HepG2 (cell line): ENCODE data around the gene FANCM. TPM values are rescaled to one million over a fixed set of nuclear protein-coding genes. Genes with fewer than 3 reads are reported as not detected.

Experiments
- FOSL2 ChIP-seq: sonication (generic); formaldehyde crosslinking; IDR thresholded peaks from 2 replicates; pipeline ENCODE4 v1.4.0; 2020; ENCODE audit warnings: missing genetic modification reagents
- HNRNPUL1 ChIP-seq: fragments of 200-400 bp; formaldehyde crosslinking; IDR thresholded peaks from 2 replicates; pipeline ENCODE4 v1.6.1; 2017; ENCODE audit warnings: low read depth, mild to moderate bottlenecking, low read length, moderate library complexity
- MAF1 ChIP-seq: sonication (generic); formaldehyde crosslinking; IDR thresholded peaks from 2 replicates; pipeline ENCODE4 v1.5.0; 2020; ENCODE audit warnings: missing genetic modification reagents, borderline replicate concordance
- NKX3-1 ChIP-seq: sonication (generic); formaldehyde crosslinking; IDR thresholded peaks from 2 replicates; pipeline ENCODE4 v1.5.0; 2020; ENCODE audit warnings: missing genetic modification reagents
- NR2C2 ChIP-seq: sonication (generic); formaldehyde crosslinking; IDR thresholded peaks from 2 replicates; pipeline ENCODE4 v1.4.0; 2020; ENCODE audit warnings: missing genetic modification reagents, mild to moderate bottlenecking, moderate library complexity, borderline replicate concordance
- SIN3A ChIP-seq: IDR thresholded peaks from 2 replicates; pipeline ENCODE4 v1.6.1; 2011; ENCODE audit warnings: low read depth, mild to moderate bottlenecking, control low read depth, low read length, borderline replicate concordance
- SRSF4 ChIP-seq: fragments of 200-400 bp; formaldehyde crosslinking; IDR thresholded peaks from one replicate; pipeline ENCODE4 v1.6.1; 2018; ENCODE audit warnings: mild to moderate bottlenecking, low read depth, low read length, moderate library complexity; ENCODE audit not compliant: poor library complexity, severe bottlenecking
- SUZ12 ChIP-seq: fragments of 150-350 bp; IDR thresholded peaks from 2 replicates; pipeline ENCODE4 v1.6.1; 2014; ENCODE audit warnings: low read depth, low read length
- ZIK1 ChIP-seq: sonication (generic); formaldehyde crosslinking; IDR thresholded peaks from 2 replicates; pipeline ENCODE4 v1.5.0; 2020; ENCODE audit warnings: mild to moderate bottlenecking, low read depth, missing genetic modification reagents, borderline replicate concordance
- ZMYM3 ChIP-seq: sonication (generic); formaldehyde crosslinking; IDR thresholded peaks from 2 replicates; pipeline ENCODE4 v1.5.1; 2020; ENCODE audit warnings: mild to moderate bottlenecking, missing genetic modification reagents
- ZNF547 ChIP-seq: sonication (generic); formaldehyde crosslinking; IDR thresholded peaks from 2 replicates; pipeline ENCODE4 v1.5.1; 2020; ENCODE audit warnings: mild to moderate bottlenecking, missing genetic modification reagents
- ZNF605 ChIP-seq: sonication (generic); formaldehyde crosslinking; IDR thresholded peaks from 2 replicates; pipeline ENCODE4 v1.8.0; 2022; ENCODE audit warnings: mild to moderate bottlenecking, missing genetic modification reagents
- ZNF660 ChIP-seq: sonication (generic); formaldehyde crosslinking; IDR thresholded peaks from 2 replicates; pipeline ENCODE4 v1.5.1; 2020; ENCODE audit warnings: mild to moderate bottlenecking, low read depth, missing genetic modification reagents, borderline replicate concordance
- ZNF737 ChIP-seq: sonication (generic); formaldehyde crosslinking; IDR thresholded peaks from 2 replicates; pipeline ENCODE4 v1.5.0; 2020; ENCODE audit warnings: missing genetic modification reagents, mild to moderate bottlenecking, borderline replicate concordance
- ZNF746 ChIP-seq: sonication (generic); formaldehyde crosslinking; IDR thresholded peaks from 2 replicates; pipeline ENCODE4 v1.8.0; 2022; ENCODE audit warnings: mild to moderate bottlenecking, missing genetic modification reagents
- ZNF749 ChIP-seq: sonication (generic); formaldehyde crosslinking; IDR thresholded peaks from 2 replicates; pipeline ENCODE4 v1.8.0; 2022; ENCODE audit warnings: mild to moderate bottlenecking, missing genetic modification reagents, moderate library complexity, borderline replicate concordance
- polyA plus RNA-seq, 8 experiments: library from polyadenylated mRNA; depleted of rRNA in 3 of 8; stranded (reverse) in 7 of 8; unstranded in 1 of 8; fragments of >200 nt; fragmentation: Illumina TruSeq in 4 of 8; extraction: Trizol in 4 of 8; gene quantifications; 2 replicates each; pipeline versions ENCODE4 v1.2.1 to v1.2.3, GENCODE V29; 2011 to 2016; ENCODE audit warnings: low read depth in 4 of 8, missing spikeins in 1 of 8, mixed read lengths in 1 of 8; ENCODE audit not compliant: insufficient read depth in 1 of 8
- total RNA-seq, 5 experiments: library from RNA; depleted of rRNA; stranded (reverse); fragments of >200 nt; fragmentation: Illumina TruSeq; extraction: Trizol; gene quantifications; 2 replicates each; pipeline ENCODE4 v1.2.3, GENCODE V29; 2016; ENCODE audit warnings: low read depth in 1 of 5
- TF ChIP-seq, protein P1 (sequence below): sonication (generic); formaldehyde crosslinking; IDR thresholded peaks from 2 replicates; pipeline ENCODE4 v1.8.0; 2022; ENCODE audit warnings: missing genetic modification reagents, mild to moderate bottlenecking, inconsistent platforms, borderline replicate concordance
- TF ChIP-seq, protein P2 (sequence below): fragments of 450-650 bp; IDR thresholded peaks from 2 replicates; pipeline ENCODE4 v1.6.1; 2017; ENCODE audit warnings: mild to moderate bottlenecking
- TF ChIP-seq, protein P3 (sequence below): sonication (generic); formaldehyde crosslinking; IDR thresholded peaks from 2 replicates; pipeline ENCODE4 v1.4.0; 2020; ENCODE audit warnings: missing genetic modification reagents
- TF ChIP-seq, protein P4 (sequence below): sonication (generic); formaldehyde crosslinking; IDR thresholded peaks from 2 replicates; pipeline ENCODE4 v1.5.0; 2020; ENCODE audit warnings: mild to moderate bottlenecking, missing genetic modification reagents

Gene FANCM
- total and polyA plus RNA-seq, 2 of the 13 experiments (the other 11 are each of a cell fraction or from before 2014, with no cell fraction given) = 2.6 to 10.4 TPM

DNA sequence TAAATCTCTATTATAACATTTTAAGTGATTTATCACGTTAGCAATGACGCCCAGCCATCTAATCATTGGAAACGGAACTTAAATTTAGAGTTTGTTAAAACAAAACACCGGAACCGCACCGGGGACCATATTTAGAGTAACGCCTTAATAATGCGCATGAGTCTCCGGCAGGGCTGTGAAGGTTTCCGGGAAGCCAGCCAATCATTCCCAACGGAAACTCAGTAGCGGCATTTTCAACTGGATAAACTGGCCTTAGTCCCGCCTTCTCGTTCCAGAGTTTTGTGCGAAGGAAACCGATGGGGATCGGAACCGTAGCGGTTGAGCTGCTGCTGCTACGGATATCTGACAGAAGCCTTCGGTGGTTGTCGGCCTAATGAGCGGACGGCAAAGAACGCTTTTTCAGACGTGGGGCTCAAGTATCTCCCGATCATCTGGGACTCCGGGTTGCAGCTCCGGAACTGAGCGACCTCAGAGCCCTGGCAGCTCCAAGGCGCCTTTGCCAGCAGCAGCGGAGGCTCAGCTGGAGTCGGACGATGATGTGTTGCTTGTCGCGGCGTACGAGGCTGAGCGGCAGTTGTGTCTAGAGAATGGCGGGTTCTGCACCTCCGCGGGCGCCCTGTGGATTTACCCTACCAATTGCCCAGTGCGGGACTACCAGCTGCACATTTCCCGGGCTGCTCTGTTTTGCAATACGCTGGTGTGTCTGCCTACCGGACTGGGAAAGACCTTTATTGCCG is at the start of gene FANCM (continued):
- TF ChIP-seq, protein P1, sequence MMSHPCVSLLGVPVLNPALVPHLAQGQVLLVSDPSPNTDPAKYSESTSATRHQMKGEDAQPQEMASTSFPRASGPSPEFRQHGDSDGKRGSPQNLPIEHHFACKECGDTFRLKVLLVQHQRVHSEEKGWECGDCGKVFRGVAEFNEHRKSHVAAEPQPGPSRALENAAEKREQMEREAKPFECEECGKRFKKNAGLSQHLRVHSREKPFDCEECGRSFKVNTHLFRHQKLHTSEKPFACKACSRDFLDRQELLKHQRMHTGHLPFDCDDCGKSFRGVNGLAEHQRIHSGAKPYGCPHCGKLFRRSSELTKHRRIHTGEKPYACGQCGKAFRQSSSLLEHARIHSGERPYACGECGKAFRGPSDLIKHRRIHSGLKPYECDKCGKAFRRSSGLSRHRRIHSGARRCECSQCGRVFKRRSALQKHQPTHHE = no peak
- TF ChIP-seq ZNF547 (CRISPR knock-in tag) = 0 out of 2 replicates have a peak, but pooled peaks have one; percentile 29
- TF ChIP-seq MAF1 (CRISPR knock-in tag) = no peak
- no peak for TF ChIP-seq SUZ12
- peak; percentile 60; the same call in 1 of the 2 replicates for TF ChIP-seq NR2C2 (CRISPR knock-in tag)
- peak; percentile 29; the same call in 1 of the 2 replicates for TF ChIP-seq NKX3-1 (CRISPR knock-in tag)
- no peak for TF ChIP-seq HNRNPUL1
- TF ChIP-seq, protein P2, sequence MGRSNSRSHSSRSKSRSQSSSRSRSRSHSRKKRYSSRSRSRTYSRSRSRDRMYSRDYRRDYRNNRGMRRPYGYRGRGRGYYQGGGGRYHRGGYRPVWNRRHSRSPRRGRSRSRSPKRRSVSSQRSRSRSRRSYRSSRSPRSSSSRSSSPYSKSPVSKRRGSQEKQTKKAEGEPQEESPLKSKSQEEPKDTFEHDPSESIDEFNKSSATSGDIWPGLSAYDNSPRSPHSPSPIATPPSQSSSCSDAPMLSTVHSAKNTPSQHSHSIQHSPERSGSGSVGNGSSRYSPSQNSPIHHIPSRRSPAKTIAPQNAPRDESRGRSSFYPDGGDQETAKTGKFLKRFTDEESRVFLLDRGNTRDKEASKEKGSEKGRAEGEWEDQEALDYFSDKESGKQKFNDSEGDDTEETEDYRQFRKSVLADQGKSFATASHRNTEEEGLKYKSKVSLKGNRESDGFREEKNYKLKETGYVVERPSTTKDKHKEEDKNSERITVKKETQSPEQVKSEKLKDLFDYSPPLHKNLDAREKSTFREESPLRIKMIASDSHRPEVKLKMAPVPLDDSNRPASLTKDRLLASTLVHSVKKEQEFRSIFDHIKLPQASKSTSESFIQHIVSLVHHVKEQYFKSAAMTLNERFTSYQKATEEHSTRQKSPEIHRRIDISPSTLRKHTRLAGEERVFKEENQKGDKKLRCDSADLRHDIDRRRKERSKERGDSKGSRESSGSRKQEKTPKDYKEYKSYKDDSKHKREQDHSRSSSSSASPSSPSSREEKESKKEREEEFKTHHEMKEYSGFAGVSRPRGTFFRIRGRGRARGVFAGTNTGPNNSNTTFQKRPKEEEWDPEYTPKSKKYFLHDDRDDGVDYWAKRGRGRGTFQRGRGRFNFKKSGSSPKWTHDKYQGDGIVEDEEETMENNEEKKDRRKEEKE = no peak
- TF ChIP-seq ZNF746 (CRISPR knock-in tag) = no peak
- peak; percentile 100 for TF ChIP-seq SIN3A
- peak; percentile 31; the same call in 1 of the 2 replicates for TF ChIP-seq ZNF605 (CRISPR knock-in tag)
- TF ChIP-seq, protein P3, sequence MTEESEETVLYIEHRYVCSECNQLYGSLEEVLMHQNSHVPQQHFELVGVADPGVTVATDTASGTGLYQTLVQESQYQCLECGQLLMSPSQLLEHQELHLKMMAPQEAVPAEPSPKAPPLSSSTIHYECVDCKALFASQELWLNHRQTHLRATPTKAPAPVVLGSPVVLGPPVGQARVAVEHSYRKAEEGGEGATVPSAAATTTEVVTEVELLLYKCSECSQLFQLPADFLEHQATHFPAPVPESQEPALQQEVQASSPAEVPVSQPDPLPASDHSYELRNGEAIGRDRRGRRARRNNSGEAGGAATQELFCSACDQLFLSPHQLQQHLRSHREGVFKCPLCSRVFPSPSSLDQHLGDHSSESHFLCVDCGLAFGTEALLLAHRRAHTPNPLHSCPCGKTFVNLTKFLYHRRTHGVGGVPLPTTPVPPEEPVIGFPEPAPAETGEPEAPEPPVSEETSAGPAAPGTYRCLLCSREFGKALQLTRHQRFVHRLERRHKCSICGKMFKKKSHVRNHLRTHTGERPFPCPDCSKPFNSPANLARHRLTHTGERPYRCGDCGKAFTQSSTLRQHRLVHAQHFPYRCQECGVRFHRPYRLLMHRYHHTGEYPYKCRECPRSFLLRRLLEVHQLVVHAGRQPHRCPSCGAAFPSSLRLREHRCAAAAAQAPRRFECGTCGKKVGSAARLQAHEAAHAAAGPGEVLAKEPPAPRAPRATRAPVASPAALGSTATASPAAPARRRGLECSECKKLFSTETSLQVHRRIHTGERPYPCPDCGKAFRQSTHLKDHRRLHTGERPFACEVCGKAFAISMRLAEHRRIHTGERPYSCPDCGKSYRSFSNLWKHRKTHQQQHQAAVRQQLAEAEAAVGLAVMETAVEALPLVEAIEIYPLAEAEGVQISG = peak; percentile 67
- TF ChIP-seq, protein P4, sequence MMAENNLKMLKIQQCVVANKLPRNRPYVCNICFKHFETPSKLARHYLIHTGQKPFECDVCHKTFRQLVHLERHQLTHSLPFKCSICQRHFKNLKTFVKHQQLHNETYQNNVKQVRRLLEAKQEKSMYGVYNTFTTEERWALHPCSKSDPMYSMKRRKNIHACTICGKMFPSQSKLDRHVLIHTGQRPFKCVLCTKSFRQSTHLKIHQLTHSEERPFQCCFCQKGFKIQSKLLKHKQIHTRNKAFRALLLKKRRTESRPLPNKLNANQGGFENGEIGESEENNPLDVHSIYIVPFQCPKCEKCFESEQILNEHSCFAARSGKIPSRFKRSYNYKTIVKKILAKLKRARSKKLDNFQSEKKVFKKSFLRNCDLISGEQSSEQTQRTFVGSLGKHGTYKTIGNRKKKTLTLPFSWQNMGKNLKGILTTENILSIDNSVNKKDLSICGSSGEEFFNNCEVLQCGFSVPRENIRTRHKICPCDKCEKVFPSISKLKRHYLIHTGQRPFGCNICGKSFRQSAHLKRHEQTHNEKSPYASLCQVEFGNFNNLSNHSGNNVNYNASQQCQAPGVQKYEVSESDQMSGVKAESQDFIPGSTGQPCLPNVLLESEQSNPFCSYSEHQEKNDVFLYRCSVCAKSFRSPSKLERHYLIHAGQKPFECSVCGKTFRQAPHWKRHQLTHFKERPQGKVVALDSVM = no peak
- TF ChIP-seq ZNF749 = no peak
- 0 out of 2 replicates have a peak, but pooled peaks have one; percentile 33 for TF ChIP-seq FOSL2 (CRISPR knock-in tag)
- no peak for TF ChIP-seq ZIK1 (CRISPR knock-in tag)
- TF ChIP-seq ZNF660 = no peak
- TF ChIP-seq SRSF4 = no peak
- 0 out of 2 replicates have a peak, but pooled peaks have one; percentile 31 for TF ChIP-seq ZNF737 (CRISPR knock-in tag)
- no peak for TF ChIP-seq ZMYM3 (CRISPR knock-in tag)
